ENCODE data around the gene DPF1.

The DPF1 gene

DNA sequence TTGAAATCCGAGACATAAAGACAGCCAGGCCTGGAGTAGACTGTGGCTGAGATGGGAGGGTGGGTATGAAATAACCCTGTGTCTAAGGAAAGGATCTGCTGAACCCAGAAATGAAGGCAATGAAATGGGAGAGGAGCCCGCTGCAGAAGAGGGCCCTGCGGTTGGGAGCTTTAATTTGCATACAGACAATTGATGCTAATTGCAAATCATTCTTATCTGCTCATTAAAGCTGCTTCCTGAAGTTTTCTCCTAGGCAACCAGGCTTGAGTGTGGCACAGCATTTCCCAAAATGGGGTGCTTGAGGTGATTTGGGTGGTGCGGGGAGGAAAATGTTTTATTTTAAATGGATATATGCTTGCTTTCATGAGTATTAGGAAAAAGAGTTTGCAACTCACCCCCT, 55.4 kb downstream of the DPF1 start:
- POLR2A ChIA-PET (ENCODE audit: low non-redundant PET): no interaction called here
- H3K27ac ChIP-seq: peak overlapping the region; percentile 97
- CTCF ChIA-PET: no interaction called here
- TF ChIP-seq, protein P1, sequence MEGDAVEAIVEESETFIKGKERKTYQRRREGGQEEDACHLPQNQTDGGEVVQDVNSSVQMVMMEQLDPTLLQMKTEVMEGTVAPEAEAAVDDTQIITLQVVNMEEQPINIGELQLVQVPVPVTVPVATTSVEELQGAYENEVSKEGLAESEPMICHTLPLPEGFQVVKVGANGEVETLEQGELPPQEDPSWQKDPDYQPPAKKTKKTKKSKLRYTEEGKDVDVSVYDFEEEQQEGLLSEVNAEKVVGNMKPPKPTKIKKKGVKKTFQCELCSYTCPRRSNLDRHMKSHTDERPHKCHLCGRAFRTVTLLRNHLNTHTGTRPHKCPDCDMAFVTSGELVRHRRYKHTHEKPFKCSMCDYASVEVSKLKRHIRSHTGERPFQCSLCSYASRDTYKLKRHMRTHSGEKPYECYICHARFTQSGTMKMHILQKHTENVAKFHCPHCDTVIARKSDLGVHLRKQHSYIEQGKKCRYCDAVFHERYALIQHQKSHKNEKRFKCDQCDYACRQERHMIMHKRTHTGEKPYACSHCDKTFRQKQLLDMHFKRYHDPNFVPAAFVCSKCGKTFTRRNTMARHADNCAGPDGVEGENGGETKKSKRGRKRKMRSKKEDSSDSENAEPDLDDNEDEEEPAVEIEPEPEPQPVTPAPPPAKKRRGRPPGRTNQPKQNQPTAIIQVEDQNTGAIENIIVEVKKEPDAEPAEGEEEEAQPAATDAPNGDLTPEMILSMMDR (conservative IDR thresholded peaks at IDR 0.05; ENCODE audit: low read depth): no peak
- no peak for DNase-seq (ENCODE audit: low spot score)

DNA sequence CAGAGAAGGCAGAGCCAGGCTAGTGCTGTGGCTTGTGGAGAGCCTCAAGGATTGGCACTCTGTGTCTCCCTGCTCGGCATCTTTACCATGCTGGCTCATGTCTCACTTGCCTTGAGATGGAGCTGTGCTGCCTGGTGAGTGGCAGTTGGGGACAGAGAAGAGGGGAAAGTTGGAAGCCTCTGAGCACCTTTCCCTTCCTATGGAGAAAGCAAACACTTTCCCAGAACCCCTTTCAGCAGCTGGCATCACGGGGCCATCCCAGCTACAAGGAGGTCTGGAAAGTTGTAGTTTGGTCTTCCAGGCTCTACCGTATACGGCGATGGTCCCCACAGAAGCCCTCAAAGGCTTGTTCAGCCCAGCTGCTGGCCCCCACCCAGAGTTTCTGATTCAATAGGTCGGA, 58.7 kb downstream of the DPF1 start:
- ChIA-PET POLR2A (ENCODE audit: low non-redundant PET) (no interaction called here), CTCF (no interaction called here)
- TF ChIP-seq, protein P1 (conservative IDR thresholded peaks at IDR 0.05; ENCODE audit: low read depth): no peak
- peak overlapping the region; percentile 97 for H3K27ac ChIP-seq
- no peak for DNase-seq (ENCODE audit: low spot score)

DNA sequence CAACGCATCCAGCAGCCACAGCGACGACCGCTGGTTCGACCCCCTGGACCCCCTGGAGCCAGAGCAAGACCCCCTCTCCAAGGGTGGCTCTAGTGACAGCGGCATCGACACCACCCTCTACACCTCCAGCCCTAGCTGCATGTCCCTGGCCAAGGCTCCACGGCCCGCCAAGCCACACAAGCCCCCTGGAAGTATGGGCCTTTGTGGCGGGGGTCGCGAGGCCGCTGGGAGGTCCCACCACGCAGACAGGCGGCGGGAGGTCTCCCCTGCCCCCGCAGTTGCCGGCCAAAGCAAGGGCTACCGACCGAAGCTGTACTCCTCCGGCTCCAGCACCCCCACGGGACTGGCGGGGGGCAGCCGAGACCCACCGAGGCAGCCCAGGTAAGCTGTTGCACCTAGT, 59.5 kb downstream of the DPF1 start:
- H3K27ac ChIP-seq: peak overlapping the region; percentile 97
- POLR2A ChIA-PET (ENCODE audit: low non-redundant PET): no interaction called here
- CTCF ChIA-PET: no interaction called here
- TF ChIP-seq, protein P1 (conservative IDR thresholded peaks at IDR 0.05; ENCODE audit: low read depth): no peak
- no peak for DNase-seq (ENCODE audit: low spot score)

DNA sequence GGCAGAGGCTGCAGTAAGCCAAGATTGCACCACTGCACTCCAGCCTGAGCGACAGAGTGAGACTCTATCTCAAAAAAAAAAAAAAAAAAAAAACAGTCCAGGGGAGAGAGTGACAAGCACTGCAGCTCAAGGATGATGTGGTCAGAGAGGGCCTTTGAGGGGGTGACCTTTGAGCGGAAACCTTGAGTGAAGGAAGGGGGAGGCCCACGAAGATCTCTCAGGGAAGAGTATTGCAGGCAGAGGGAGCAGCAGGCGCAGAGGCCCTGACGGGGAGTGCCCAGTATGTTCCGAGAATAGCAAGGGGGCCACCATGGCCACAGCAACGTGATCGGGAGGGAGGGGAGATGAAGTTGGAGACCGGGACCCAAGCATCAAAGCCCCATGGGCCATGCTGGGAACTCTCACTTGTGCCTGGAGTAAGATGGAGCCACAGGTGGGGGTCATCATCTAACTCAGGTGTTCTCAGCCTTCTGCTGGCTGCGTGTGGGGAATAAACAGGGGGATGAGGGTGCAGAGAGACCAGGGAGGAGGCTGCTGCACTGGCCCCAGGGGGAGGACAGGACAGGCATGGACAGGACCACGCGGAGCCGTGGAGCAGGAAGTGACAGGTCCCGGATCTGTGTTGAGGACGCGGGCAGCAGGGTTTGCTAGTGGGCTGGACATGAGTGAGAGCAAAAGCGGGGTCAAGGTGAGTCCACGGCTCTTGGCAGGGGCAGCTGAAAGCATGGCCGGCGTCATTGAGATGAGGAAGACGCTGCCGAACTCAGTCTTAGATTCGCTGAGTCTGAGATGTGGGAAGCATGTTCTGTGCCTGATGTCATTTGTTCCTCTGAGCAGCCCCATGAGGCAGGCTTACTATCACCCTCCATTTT, 60.4 kb downstream of the DPF1 start:
- ChIA-PET CTCF (no interaction called here), POLR2A (ENCODE audit: low non-redundant PET) (no interaction called here)
- no peak for DNase-seq (ENCODE audit: low spot score)
- TF ChIP-seq, protein P1 (conservative IDR thresholded peaks at IDR 0.05; ENCODE audit: low read depth): no peak
- peak overlapping the region; percentile 97 for H3K27ac ChIP-seq

DNA sequence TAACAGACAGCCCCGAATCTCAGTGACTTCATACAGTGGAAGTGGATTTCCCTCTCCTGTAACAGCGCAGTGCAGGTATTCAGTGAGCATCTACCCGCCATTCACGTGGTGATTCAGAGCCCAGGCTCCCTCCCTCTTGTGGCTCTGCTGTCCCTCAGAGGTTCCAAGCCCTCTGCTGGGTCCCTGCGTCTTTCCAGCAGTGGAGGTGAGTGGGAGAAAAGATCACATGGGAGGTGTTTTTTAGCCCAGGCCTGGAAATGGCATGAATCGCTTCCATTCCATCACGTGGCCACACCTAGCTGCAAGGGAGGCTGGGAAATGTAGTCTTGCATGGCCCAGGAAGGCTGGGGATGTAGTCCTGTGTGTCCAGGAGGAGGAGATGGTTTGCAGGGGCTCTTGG, 61.4 kb downstream of the DPF1 start:
- POLR2A ChIA-PET (ENCODE audit: low non-redundant PET): no interaction called here
- DNase-seq (ENCODE audit: low spot score): no peak
- TF ChIP-seq, protein P1 (conservative IDR thresholded peaks at IDR 0.05; ENCODE audit: low read depth): no peak
- peak overlapping the region; percentile 97 for H3K27ac ChIP-seq
- CTCF ChIA-PET: no interaction called here

DNA sequence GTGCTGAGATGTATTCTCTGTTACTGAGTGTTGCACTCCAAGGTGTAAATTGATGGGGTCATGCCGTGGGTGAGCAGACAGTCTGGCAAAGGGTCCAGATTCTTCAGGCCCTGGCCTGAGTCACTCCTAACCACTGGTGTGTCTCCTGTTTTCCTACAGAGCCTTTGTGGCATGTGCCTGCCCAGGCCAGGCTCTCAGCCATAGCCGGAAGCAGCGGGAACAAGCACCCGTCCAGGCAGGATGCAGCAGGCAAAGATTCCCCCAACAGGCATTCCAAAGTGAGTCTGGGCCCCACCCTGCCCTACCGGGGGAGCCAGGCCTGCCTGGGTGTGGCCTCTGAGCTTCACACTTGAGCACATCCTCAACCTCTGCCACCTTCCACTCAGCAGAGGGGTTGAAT, 61.9 kb downstream of the DPF1 start:
- TF ChIP-seq, protein P1 (conservative IDR thresholded peaks at IDR 0.05; ENCODE audit: low read depth): no peak
- ChIA-PET CTCF (no interaction called here), POLR2A (ENCODE audit: low non-redundant PET) (no interaction called here)
- peak overlapping the region; percentile 97 for H3K27ac ChIP-seq
- peak; percentile 73 for DNase-seq (ENCODE audit: low spot score)

Data from RWPE1 (cell line).